Effector memory CD8-positive, alpha-beta T cell (primary cell): ENCODE results near the gene HDAC7.

ENCODE experiments used
- ATAC-seq: fragments of 150-1000 bp; cut with Tn5 transposase; replicated peaks from 2 replicates; pipeline ENCODE4 v1.10.0; 2021; ENCODE audit warnings: mild to moderate bottlenecking, moderate library complexity
- DNase-seq, 3 experiments: peaks; one replicate each; pipeline ENCODE4 v3.0.0; 2021
- H3K27ac Mint-ChIP-seq, 2 donors: one replicate each; pipeline ENCODE4 v1.8.0; 2022; ENCODE audit warnings: mild to moderate bottlenecking in 2 of 2, mixed read lengths in 2 of 2, moderate library complexity in 2 of 2
- H3K27me3 Mint-ChIP-seq, 2 donors: one replicate each; pipeline ENCODE4 v1.8.0; 2022; ENCODE audit warnings: mixed read lengths in 2 of 2
- H3K36me3 Mint-ChIP-seq: one replicate; pipeline ENCODE4 v1.8.0; 2022; ENCODE audit warnings: mild to moderate bottlenecking, moderate library complexity, mixed read lengths; ENCODE audit not compliant: insufficient read depth
- H3K4me1 Mint-ChIP-seq, 2 donors: one replicate each; pipeline ENCODE4 v1.8.0; 2022; ENCODE audit warnings: low read depth in 2 of 2, mixed read lengths in 2 of 2
- H3K4me3 Mint-ChIP-seq, 2 donors: one replicate each; pipeline ENCODE4 v1.8.0; 2022; ENCODE audit warnings: mild to moderate bottlenecking in 2 of 2, mixed read lengths in 2 of 2, moderate library complexity in 2 of 2
- H3K9me3 Mint-ChIP-seq, 2 donors: one replicate each; pipeline ENCODE4 v1.8.0; 2022; ENCODE audit warnings: mixed read lengths in 2 of 2

The HDAC7 gene

GRCh38 chr12:47832263-47832933 is 12.7 kb upstream of the HDAC7 start:
- ATAC-seq (peak; percentile 21), DNase-seq (no peak)
- peak overlapping the region; percentile 59 to 81 for H3K27ac Mint-ChIP-seq
- peaks cover 26 to 32% of the 10 kb centered on the region in 2 donors for H3K4me1 Mint-ChIP-seq
- peak overlapping the region; percentile 58 to 75 for H3K4me3 Mint-ChIP-seq
- no peaks in the 10 kb centered on the region for H3K9me3 Mint-ChIP-seq
- no peaks in the 10 kb centered on the region for H3K27me3 Mint-ChIP-seq
- peaks cover 10% of the 10 kb centered on the region for H3K36me3 Mint-ChIP-seq

- no peak overlapping the region for H3K4me3 Mint-ChIP-seq
- peaks cover 37 to 42% of the 10 kb centered on the region in 2 donors for H3K4me1 Mint-ChIP-seq
- H3K27ac Mint-ChIP-seq = no peak overlapping the region
- no peaks in the 10 kb centered on the region for H3K9me3 Mint-ChIP-seq
- no peak for DNase-seq
- peaks cover 13% of the 10 kb centered on the region for H3K36me3 Mint-ChIP-seq
- ATAC-seq = no peak
- H3K27me3 Mint-ChIP-seq = no peaks in the 10 kb centered on the region
These were observed 9.9 kb upstream of the HDAC7 start for GRCh38 chr12:47829584-47829983.

- ATAC-seq = no peak
- H3K36me3 Mint-ChIP-seq = peaks cover 13% of the 10 kb centered on the region
- H3K27me3 Mint-ChIP-seq = no peaks in the 10 kb centered on the region
- peaks cover 39 to 42% of the 10 kb centered on the region in 2 donors for H3K4me1 Mint-ChIP-seq
- H3K27ac Mint-ChIP-seq = peak overlapping the region in 1 of 2 donors; percentile 17
- no peak for DNase-seq
- no peak overlapping the region for H3K4me3 Mint-ChIP-seq
- no peaks in the 10 kb centered on the region for H3K9me3 Mint-ChIP-seq
These were observed 9.3 kb upstream of the HDAC7 start for GRCh38 chr12:47828976-47829482.

GRCh38 chr12:47828008-47828975 is 8.6 kb upstream of the HDAC7 start:
- Mint-ChIP-seq H3K4me1 (peaks cover 38 to 43% of the 10 kb centered on the region in 2 donors), H3K36me3 (peaks cover 15% of the 10 kb centered on the region), H3K27ac (peak overlapping the region; percentile 16 to 17), H3K27me3 (no peaks in the 10 kb centered on the region), H3K9me3 (no peaks in the 10 kb centered on the region), H3K4me3 (peak overlapping the region in 1 of 2 donors; percentile 10)
- no peak for ATAC-seq
- DNase-seq = no peak

GRCh38 chr12:47825173-47825639 is 5.5 kb upstream of the HDAC7 start:
- H3K27me3 Mint-ChIP-seq = no peaks in the 10 kb centered on the region
- peak overlapping the region; percentile 61 to 63 for H3K4me3 Mint-ChIP-seq
- no peak for DNase-seq
- H3K36me3 Mint-ChIP-seq = peaks cover 6% of the 10 kb centered on the region
- no peaks in the 10 kb centered on the region for H3K9me3 Mint-ChIP-seq
- H3K4me1 Mint-ChIP-seq = peaks cover 50 to 54% of the 10 kb centered on the region in 2 donors
- peak overlapping the region; percentile 86 to 93 for H3K27ac Mint-ChIP-seq
- no peak for ATAC-seq

GRCh38 chr12:47824635-47825034 is 4.9 kb upstream of the HDAC7 start:
- Mint-ChIP-seq H3K27me3 (no peaks in the 10 kb centered on the region), H3K9me3 (no peaks in the 10 kb centered on the region), H3K27ac (peak overlapping the region; percentile 86 to 93), H3K4me3 (peak overlapping the region; percentile 61 to 63), H3K4me1 (peaks cover 50 to 55% of the 10 kb centered on the region in 2 donors), H3K36me3 (peaks cover 6% of the 10 kb centered on the region)
- ATAC-seq (peak; percentile 5), DNase-seq (no peak)

GRCh38 chr12:47824198-47824597 is 4.5 kb upstream of the HDAC7 start:
- peaks cover 6% of the 10 kb centered on the region for H3K36me3 Mint-ChIP-seq
- no peaks in the 10 kb centered on the region for H3K27me3 Mint-ChIP-seq
- ATAC-seq (peak; percentile 72), DNase-seq (peak in 2 of 3 experiments; percentile 37 to 39)
- H3K9me3 Mint-ChIP-seq = no peaks in the 10 kb centered on the region
- peak overlapping the region; percentile 61 to 63 for H3K4me3 Mint-ChIP-seq
- peak overlapping the region; percentile 86 to 93 for H3K27ac Mint-ChIP-seq
- H3K4me1 Mint-ChIP-seq = peaks cover 50 to 54% of the 10 kb centered on the region in 2 donors

GRCh38 chr12:47823422-47824086 is 3.9 kb upstream of the HDAC7 start:
- Mint-ChIP-seq H3K4me1 (peaks cover 53 to 55% of the 10 kb centered on the region in 2 donors), H3K36me3 (peaks cover 13% of the 10 kb centered on the region), H3K4me3 (peak overlapping the region; percentile 61 to 63), H3K27me3 (no peaks in the 10 kb centered on the region), H3K9me3 (no peaks in the 10 kb centered on the region), H3K27ac (peak overlapping the region; percentile 86 to 93)
- ATAC-seq (no peak), DNase-seq (no peak)

GRCh38 chr12:47822863-47823262 is 3.2 kb upstream of the HDAC7 start:
- ATAC-seq = no peak
- H3K4me3 Mint-ChIP-seq = peak overlapping the region in 1 of 2 donors; percentile 1
- peak overlapping the region; percentile 49 to 93 for H3K27ac Mint-ChIP-seq

GRCh38 chr12:47822401-47822800 is 2.7 kb upstream of the HDAC7 start:
- H3K9me3 Mint-ChIP-seq = no peaks in the 10 kb centered on the region
- no peak for ATAC-seq
- H3K4me1 Mint-ChIP-seq = peaks cover 59 to 61% of the 10 kb centered on the region in 2 donors
- no peak for DNase-seq
- H3K27me3 Mint-ChIP-seq = no peaks in the 10 kb centered on the region
- H3K36me3 Mint-ChIP-seq = peaks cover 19% of the 10 kb centered on the region
- H3K27ac Mint-ChIP-seq = peak overlapping the region in 1 of 2 donors; percentile 49
- H3K4me3 Mint-ChIP-seq = no peak overlapping the region

More at GRCh38 chr12:47822863-47823262, 3.2 kb upstream of the HDAC7 start:
- peaks cover 16% of the 10 kb centered on the region for H3K36me3 Mint-ChIP-seq
- no peaks in the 10 kb centered on the region for H3K9me3 Mint-ChIP-seq
- no peaks in the 10 kb centered on the region for H3K27me3 Mint-ChIP-seq
- H3K4me1 Mint-ChIP-seq = peaks cover 55 to 57% of the 10 kb centered on the region in 2 donors
- DNase-seq = no peak

- Mint-ChIP-seq H3K27me3 (no peaks in the 10 kb centered on the region), H3K27ac (peak overlapping the region in 1 of 2 donors; percentile 95), H3K36me3 (peaks cover 19% of the 10 kb centered on the region), H3K4me1 (peaks cover 64 to 65% of the 10 kb centered on the region in 2 donors), H3K4me3 (peak overlapping the region; percentile 83 to 86), H3K9me3 (no peaks in the 10 kb centered on the region)
- DNase-seq = no peak
- ATAC-seq = no peak
These were observed 1.6 kb upstream of the HDAC7 start for GRCh38 chr12:47821346-47821706.

- H3K27me3 Mint-ChIP-seq = no peaks in the 10 kb centered on the region
- peak overlapping the region; percentile 83 to 86 for H3K4me3 Mint-ChIP-seq
- no peak for ATAC-seq
- peaks cover 19% of the 10 kb centered on the region for H3K36me3 Mint-ChIP-seq
- no peak for DNase-seq
- peak overlapping the region; percentile 92 to 95 for H3K27ac Mint-ChIP-seq
- peaks cover 66 to 70% of the 10 kb centered on the region in 2 donors for H3K4me1 Mint-ChIP-seq
- H3K9me3 Mint-ChIP-seq = no peaks in the 10 kb centered on the region
These were observed 1.1 kb upstream of the HDAC7 start for GRCh38 chr12:47820631-47821345.
